ENCODE measurements around the gene SUSD6.
"Not testable (repeated sequence)": the region's sequence is repeated elsewhere in the genome, so short reads cannot be mapped to it uniquely, and the experiment has no call there.

The SUSD6 gene

DNA sequence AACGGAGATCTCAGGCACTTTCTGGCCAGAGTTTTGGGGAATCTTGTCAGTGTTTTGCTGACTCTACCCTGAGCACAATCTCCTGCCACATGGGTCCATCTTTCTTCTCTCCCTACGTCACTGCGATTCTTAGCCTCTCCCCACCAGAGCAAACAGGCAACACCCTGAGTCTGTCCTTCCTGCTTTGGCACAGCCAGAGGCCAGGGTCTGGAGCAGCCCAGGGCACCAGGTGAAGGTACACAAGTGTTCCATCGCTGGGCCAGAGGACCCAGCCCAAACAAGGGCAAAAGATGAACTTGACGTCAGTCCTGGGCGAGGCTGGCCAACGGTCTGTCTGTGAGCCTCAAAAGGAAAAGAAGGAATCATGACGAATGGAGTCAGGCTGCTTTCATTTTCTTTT, 24.0 kb upstream of the SUSD6 start:
- DNase-seq, result no peak

DNA sequence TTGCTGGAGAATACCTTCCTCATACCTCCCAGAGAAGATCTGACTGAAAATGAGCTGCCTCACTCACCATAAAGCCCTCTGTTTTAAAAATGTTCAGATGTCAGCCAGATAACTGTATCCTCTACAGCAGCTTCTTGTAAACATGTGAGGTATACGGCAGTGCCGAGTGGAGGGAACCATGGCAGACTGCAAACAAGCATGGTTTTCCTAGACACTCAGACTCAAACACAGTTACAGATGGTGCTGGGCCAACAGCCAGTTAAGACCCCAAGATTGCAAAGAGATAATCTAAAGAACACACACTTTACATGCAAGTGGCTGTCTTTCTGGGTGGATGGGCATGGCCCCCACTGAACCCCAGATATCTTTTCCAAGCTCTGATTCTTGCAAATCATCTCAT, 20.1 kb upstream of the SUSD6 start:
- no peak for DNase-seq

DNA sequence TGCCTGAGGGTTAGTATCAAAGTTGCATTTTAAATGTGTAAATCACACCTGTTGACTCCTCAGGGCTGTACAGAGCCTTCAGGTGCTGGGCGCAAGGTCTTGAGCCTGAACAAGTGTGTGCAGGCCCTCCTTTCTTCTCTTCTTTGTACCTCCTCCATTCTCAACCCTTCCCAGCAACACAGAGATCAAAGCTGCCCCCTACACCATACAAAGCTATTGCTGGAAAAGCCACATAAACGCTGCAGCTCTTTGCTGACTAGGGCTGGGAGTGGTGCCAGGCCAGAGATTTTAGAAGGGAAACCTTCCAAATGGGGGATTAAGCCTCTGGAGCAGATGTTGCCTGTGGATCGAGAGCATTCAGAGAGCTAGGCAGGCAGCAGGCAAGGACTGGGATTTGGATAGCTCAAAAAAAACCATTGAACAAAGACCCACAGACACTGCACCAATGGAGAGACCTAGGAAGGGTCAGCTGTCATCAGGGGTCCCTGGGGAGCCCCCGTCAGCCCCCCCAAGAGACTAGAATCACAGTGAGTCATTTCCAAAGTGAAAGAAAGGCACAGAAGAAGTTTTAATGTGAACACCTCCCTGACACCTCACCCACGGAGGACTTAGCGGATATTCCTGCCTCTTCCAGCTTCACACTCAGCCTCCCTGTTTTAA, 18.2 kb upstream of the SUSD6 start:
- DNase-seq, result peak in 14 of 56 donors; percentile 4 to 50 (median 18)

DNA sequence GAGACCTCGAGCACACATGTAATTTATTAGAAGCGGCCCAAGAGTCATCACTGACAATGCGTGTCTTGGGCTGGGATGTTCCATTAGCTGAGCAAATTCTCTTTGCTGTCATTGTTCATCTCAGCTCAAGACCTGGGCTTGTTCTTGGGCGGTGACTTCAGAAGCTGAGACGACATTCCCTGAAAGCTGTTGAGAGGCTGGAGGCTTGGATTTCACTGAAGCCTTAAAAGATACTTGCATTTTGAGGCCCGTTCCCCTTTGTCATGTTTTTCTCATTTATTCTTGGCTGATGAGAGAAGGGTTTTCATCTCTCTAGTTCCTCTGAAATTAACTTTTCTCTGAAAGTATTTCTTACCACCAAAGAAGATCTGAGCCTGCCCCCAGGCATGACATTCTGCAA, 16.6 kb upstream of the SUSD6 start:
- DNase-seq, result no peak

DNA sequence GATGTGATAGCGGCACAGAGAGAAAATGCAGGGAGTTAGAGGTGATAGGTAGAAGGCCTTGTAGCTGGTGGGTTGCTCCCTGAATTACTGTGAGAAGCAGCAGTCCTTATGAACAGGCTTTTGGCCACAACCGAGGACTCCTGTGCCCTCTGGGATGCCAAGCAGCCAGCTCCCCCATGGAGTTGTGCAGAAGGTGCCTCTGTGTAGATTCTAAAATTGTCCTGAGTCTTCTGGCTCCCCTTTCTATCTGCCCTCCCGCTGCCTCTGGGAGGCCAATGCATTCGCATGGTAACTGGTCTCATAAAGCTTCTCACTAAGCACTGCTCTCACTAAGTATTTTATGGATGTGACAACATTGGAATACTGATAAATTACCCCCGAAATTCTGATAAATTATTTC, 16.1 kb upstream of the SUSD6 start:
- no peak for DNase-seq

DNA sequence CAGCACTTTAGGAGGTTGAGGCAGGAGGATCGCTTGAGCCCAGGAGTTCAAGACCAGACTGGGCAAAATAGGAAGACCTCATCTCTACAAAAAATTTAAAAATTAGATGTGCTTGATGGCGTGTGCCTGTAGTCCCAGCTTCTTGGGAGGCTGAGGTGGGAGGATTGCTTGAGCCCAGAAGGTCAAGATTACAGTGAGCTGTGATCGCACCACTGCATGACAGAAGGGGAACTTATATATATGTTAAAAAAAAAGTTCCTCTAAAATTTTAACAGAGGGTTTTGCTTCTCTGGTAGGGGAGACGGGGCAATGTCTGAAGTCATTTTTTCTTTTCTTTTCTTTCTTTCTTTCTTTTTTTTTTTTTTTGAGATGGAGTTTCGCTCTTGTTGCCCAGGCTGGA, 12.0 kb upstream of the SUSD6 start:
- DNase-seq, result not testable (repeated sequence)

DNA sequence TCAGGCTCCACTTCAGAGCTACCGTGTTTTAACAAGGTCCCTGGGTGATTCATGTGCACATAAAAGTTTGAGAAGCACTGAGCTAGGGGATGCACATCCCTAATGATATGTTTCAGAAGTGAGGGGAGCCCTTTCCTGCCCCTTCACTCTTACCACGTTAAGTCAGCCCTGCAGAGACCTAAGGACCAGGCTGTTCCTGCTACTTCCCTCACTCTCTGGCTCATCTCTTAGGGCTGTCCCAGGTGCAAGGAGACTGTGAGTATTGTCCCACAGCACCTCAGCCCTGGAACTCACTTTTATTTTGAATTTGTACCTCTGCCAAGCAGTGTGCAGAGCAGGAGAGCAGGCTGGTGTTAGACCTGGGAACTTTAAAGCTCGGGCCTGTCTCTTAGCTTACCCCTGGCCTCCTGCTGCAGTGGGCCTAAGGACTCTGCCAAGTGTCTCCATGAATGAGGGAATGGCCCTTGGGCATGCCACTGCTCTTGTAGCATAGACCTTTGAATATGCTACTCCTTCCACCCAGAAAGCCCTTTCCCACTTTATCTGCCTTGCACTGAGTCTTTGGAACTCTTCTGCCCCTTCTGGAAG, 11.0 kb upstream of the SUSD6 start:
- DNase-seq, result no peak

DNA sequence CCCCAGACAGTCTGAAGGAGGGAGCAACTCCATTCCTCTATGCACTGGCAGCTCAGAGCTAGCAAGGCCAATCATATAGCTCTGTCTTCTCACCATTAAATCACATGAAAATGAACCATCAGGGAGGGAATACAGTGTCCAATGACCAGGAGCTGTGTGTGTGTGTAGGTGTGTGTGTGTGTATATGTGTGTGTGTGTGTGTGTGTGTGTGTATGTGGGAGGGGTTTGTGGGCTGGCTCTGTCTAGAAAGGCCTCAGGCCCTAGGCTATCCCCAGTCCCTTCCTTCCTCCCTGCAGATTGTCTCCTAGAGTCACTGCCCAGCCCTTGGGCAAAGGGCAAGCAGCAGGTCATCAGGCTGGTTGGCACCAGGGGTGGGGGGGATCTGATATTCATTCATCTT, 5.7 kb upstream of the SUSD6 start:
- no peak for DNase-seq

DNA sequence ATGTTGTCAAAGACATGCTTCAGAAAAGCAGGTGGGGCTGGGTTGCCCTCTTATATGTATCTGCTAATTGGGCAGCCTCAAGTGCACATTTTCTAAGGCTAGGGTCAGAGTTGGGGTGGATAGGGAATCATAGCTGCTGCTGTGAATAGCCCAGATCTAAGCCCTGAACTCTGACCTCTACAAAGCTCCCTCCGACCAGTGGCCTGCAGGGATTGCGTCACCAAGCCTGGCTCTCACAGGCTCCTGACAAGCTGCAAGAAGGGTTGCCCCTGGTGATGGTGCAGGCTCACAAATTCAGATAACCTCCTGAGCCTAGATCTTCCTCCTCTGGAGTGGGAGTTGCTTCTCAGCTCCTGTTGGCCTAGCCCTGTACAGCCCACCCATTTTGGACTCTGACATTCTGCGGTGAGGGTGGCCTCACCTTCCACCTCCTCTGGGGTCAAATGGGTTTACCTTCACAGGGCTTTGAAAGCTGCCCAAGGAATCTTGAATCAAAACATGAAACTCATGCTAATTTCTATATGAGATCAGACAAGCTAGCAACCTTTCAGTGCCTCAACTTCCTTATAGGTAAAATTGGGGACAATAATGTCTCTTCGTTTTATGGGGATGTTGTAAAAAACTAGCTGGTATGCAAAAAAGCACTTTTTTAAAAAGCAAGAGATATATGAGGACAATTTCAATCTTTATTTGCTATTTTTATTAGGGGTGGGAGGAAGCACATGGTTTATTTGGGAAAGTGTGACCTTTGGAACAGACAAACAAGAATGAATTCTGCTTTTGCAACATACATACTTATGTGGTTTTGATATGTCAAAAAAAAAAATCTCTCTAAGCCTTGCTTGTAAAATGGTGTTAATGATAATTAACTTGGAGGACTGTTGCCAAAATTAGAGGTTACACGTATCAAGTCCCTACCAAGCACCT, 4.9 kb upstream of the SUSD6 start:
- DNase-seq, result no peak

DNA sequence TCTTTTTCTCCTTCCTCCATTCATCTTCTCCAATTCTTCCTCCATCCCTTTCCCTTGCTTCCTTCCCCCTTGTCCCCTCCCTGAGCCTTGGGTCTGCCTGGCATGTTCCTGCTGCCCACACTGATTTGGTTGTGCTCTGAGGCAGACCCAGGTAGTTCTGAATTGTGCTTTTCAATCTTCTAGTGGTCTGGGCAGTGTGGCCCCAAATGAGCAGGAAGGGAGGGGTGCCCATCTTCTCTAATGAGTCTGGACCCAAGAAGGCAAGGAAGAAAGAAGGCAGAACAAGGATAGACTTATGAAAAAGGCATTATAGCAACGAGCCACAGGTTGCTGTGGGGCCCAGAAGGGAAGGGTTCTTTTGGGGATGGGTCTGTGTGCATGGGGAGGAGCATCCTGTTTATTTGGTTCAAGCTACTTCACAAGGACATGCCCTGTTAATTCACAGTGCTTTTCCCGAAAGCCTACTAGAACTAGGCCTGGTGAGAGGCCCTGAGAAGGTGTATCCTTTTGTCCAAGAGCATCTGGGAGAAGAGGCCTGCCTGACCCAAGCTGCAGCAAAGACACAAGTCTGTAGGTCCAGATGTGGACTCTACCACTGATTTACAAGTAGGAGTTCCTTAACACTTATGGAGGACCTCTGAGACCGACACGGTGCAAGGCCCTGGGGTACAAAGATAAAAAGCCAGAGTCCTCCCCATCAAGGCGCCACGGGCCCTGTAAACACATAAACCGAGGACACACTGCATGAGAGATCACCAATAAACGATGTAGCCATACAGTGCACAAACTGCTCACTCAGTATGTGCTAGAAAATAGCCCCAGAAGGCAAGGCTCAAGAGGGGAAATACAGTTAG, 1.1 kb upstream of the SUSD6 start:
- DNase-seq, result peak in 4 of 56 donors; percentile 32 to 36 (median 34)

DNA sequence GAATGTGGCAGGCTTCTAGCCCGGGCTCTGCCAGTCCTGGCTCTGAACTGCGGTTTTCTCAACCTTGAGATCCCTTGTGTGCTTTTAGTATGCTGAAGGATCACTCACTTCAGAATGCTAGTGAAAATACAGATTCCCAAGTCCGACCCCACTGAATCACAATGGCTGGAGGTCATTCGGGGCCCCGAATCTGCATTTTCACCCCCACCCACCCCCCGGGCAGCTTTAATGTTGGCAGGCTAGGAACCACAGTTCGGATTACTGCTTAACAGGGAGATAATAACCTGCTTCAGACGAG, 573 bp upstream of the SUSD6 start:
- DNase-seq, result peak in 4 of 56 donors; percentile 34 to 59 (median 40)

DNA sequence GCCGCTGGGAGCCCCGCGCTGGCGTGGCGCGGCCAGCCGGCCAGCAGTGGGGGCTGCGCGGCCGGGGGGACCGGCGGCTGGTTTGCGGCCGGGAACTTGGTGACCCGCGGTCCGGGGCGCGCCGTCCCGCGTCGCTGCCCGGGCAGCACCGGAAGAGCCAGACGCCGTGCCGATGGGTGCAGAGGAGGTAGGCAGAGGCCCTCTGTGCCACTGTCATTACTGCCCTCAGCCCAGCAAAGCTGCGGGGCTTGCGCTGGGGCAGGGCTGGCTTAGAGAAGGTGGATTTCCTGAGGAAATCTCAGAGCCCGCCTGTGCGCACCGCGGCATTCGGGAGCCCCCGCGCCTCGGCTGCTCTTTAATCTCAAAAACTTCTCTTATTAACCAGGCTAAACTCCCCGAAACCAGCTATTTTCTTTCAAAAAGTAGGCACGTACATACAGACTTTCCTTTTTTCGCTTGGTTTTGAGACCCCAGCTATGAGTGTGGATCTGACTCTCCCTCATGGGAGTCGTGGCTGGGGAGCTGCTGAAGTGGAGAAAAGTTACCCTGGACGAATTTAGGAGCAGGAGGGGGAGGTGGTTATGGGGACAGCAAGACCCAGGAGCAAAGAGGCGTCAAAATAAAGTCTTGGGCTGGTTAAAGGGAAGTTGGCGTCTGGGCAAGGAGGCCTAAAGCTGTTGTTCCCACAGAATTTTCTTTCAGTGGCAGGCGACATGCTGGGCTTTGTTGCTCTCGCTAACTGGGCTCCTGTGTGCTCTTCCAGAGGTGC, 802 bp downstream of the SUSD6 start:
- peak in 19 of 56 donors; percentile 10 to 55 (median 28) for DNase-seq

DNA sequence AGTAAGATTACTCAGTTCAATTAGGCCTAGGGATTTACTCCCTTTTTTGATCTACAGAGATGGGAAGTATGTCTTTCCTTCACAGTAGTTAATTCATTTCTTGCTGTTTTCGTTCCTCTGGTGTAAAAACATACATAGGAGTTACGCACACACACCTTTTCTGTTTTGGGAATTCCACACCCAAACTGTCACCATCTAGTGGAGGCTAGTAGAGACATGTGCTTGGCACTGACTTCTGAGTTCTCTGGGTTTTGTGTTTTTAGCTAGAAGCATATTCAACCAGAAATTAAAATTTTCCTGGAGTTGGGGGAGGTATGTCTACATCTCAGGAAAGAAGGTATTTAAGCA, 1.4 kb downstream of the SUSD6 start:
- no peak for DNase-seq

DNA sequence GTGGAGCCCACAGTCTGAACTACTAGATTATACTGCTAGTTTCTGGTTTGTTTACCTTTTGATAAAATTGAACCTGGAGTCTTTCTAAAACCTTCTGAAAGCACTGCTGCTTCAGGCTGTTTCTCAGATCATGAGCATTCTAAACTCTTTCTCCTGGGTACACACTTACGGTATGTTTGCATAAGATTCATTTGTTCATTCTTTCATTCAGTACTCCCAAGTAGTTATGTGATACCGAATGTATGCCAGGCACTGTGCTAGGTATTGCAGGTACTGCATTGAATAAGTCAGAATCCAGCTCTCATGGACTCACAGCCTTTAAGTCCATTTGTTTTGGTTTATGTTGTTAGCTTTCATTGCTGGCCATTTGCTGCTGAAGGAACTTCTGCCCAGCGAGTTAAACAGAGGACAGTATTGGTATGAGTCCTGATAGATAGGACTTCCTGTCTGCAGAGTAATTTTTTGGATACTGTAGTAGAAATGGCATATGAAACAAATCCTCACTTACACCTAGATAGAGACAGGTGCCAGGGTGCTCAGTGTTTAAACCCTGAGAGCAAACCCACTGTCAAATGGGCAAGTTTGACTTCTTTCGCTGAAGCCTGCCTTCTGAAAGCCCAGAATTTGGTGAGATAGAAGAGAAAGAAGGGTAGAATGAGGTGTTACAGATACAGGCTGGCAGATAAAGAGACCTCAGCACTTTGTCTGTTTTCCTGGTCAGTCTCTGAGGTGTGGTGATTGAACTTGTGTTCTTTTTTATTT, 2.1 kb downstream of the SUSD6 start:
- no peak for DNase-seq

DNA sequence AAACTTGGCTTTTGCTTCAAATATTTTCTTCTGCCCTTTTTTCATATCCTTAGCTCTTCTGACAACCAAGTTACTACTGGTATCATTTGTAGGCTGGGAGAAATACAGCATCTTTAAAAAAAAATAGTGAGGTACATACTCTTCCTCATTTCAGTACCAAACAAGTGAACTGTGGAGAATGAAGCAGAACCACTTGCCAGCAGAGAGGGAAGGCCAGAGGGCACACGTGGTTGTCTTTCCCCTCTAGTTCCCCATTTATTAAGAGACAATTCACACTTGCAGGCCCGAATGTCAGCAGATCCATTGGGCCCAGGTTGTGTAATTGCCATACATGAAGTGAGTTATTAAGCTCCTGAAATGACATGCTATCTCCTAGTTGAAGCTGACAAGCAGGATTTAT, 3.2 kb downstream of the SUSD6 start:
- peak in 16 of 56 donors; percentile 3 to 69 (median 16) for DNase-seq

DNA sequence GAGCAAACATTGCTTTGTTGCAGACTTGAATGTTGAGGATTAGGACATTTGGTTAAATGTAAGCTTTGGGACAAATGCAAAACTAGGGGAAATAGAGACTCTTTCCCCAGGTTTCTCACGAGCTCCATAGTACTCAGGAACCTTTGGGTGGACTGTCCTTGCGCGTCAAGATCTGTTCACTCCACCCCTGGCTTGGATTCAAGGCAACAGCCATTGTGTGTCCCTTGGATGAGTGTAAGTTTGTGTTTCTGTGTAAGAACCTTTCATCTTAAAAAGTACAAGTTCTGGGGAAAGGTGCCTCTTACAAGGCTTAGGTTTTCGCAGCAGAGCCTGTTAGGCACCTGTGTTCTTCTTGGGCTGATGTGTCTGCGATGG, 3.7 kb downstream of the SUSD6 start:
- no peak for DNase-seq

DNA sequence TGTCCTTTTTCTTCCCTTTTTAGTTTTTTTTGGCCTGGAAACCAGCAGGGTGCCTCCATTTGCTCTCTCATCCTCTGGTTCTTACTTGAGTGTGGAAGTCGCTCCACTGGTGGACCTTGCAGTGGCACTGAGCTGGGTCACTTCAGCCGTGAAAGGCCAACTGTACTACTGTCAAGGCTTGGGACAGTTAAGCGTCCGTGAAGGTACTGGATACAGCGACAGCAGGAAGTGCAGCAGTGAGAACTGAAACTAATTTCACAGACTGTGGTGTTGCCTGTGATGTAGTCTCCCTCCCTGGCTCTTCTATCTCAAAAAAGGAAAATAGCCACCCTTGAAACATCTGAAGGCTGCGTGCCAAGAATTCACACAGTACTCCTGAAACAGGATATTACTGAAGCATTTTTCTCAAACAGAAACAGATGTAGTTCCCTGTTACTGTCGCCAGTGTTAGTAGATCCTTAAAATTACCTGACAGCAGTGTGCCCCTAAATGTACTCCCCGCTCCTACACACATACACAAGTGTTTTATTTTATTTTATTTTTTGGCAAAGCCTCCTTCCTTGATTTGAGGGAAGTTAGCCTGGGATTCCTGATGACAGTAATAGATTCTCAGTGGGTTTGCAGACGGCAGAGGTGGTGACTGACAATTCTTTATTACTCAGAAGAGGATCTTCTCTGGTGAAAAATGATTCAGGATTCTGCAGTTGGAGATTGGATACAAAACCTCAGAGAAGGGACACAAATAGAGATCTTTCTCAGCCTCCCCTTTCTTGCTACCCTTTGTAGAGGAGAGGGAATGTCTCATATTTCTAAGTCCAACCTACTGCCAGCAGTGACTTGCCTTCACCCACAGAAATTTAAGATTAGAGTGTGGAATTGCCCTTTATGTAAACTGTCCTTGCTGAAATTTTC, 4.4 kb downstream of the SUSD6 start:
- peak in 19 of 56 donors; percentile 5 to 70 (median 23) for DNase-seq

DNA sequence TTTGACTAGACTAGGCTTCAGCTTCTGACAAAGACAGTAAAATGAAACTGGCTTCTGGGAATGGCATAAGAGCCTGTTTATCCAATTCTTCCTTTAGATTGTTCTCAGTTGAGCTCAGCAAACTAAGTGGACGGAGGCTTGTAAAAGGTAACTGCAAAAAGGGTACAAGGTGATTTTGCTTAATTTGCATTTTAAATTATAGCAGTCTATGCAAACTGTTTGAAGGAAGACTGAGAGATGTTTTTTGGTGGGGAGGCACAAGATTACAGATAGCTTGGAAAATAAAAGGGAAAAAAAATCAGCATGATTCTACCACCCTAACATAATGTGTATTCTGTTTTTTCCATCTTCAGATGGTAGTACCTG, 5.0 kb downstream of the SUSD6 start:
- no peak for DNase-seq

DNA sequence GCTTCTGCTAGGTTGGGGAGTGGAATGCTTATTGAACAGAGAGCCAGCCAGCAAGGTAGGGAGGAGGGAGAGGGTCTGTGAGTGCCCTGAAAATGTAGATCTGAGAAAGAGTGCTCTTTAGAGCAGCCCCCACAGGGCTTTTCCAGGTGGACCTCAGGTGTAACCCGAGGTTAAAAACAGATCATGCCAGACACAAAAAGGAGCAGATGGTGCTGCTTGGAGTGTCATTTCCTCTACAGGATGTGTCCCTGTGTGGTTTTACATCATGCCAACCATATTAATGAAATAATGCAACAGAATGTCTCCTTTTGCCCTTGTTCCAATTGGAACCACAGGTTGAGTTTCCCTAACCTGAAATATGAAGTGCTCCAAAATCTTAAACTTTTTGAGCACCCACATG, 6.4 kb downstream of the SUSD6 start:
- DNase-seq, result no peak

All from amygdala (tissue), 56 donors.